GM18907 (cell line): ENCODE data around the gene NSF.
"Not testable (repeated sequence)": the region's sequence is repeated elsewhere in the genome, so short reads cannot be mapped to it uniquely, and the experiment has no call there.

Experiments
- ATAC-seq: cut with Tn5 transposase; IDR thresholded peaks from one replicate; pipeline ENCODE4 v1.9.1; 2021; ENCODE audit warnings: mild to moderate bottlenecking, moderate library complexity; ENCODE audit not compliant: unreplicated experiment

Gene NSF

GRCh38 chr17:46628753-46629436 lies 38.4 kb downstream of the NSF start:
- peak; percentile 51 for ATAC-seq

GRCh38 chr17:46632146-46632545 lies 41.7 kb downstream of the NSF start:
- not testable (repeated sequence) for ATAC-seq

GRCh38 chr17:46634844-46635243 lies 44.4 kb downstream of the NSF start:
- ATAC-seq: not testable (repeated sequence)

- not testable (repeated sequence) for ATAC-seq
Observed at GRCh38 chr17:46641861-46642656, 51.6 kb downstream of the NSF start.

- not testable (repeated sequence) for ATAC-seq
Observed at GRCh38 chr17:46647251-46647650, 56.8 kb downstream of the NSF start.

GRCh38 chr17:46647688-46648278 lies 57.3 kb downstream of the NSF start:
- not testable (repeated sequence) for ATAC-seq

- not testable (repeated sequence) for ATAC-seq
Observed at GRCh38 chr17:46649246-46649645, 58.8 kb downstream of the NSF start.

- not testable (repeated sequence) for ATAC-seq
Observed at GRCh38 chr17:46652024-46652643, 61.7 kb downstream of the NSF start.

GRCh38 chr17:46658235-46658634 lies 67.8 kb downstream of the NSF start:
- ATAC-seq: not testable (repeated sequence)

GRCh38 chr17:46659702-46660101 lies 69.2 kb downstream of the NSF start:
- not testable (repeated sequence) for ATAC-seq

- ATAC-seq: not testable (repeated sequence)
Observed at GRCh38 chr17:46663123-46663522, 72.7 kb downstream of the NSF start.

- ATAC-seq: not testable (repeated sequence)
Observed at GRCh38 chr17:46663552-46663951, 73.1 kb downstream of the NSF start.

- ATAC-seq: not testable (repeated sequence)
Observed at GRCh38 chr17:46665969-46666368, 75.5 kb downstream of the NSF start.

GRCh38 chr17:46670789-46671188 lies 80.3 kb downstream of the NSF start:
- ATAC-seq: not testable (repeated sequence)

- ATAC-seq: not testable (repeated sequence)
Observed at GRCh38 chr17:46672777-46673176, 82.3 kb downstream of the NSF start.

- not testable (repeated sequence) for ATAC-seq
Observed at GRCh38 chr17:46677819-46678218, 87.3 kb downstream of the NSF start.

- ATAC-seq: not testable (repeated sequence)
Observed at GRCh38 chr17:46683653-46684052, 93.2 kb downstream of the NSF start.

GRCh38 chr17:46685284-46685683 lies 94.8 kb downstream of the NSF start:
- ATAC-seq: not testable (repeated sequence)

- ATAC-seq: not testable (repeated sequence)
Observed at GRCh38 chr17:46692196-46692595, 101.7 kb downstream of the NSF start.

- ATAC-seq: not testable (repeated sequence)
Observed at GRCh38 chr17:46693283-46693682, 102.8 kb downstream of the NSF start.

- ATAC-seq: not testable (repeated sequence)
Observed at GRCh38 chr17:46696522-46696921, 106.1 kb downstream of the NSF start.
